Upper lobe of left lung (tissue), 4 donors: ENCODE data around the gene MIGA2.

ENCODE experiments used
- CTCF ChIP-seq, 6 experiments: fragments of 450-650 bp in 4 of 6; fragments of 200-600 bp in 2 of 6; sonication (generic) in 2 of 6; IDR thresholded peaks; one replicate each; pipeline ENCODE4 v1.5.1; 2016 to 2019; ENCODE audit warnings: antibody characterized with exemption in 6 of 6
- EP300 ChIP-seq, 4 donors: sonication (generic); formaldehyde crosslinking; IDR thresholded peaks; one replicate each; pipeline ENCODE4 v1.5.1; 2017; ENCODE audit warnings: antibody characterized with exemption in 4 of 4, control low read depth in 2 of 4

DNA sequence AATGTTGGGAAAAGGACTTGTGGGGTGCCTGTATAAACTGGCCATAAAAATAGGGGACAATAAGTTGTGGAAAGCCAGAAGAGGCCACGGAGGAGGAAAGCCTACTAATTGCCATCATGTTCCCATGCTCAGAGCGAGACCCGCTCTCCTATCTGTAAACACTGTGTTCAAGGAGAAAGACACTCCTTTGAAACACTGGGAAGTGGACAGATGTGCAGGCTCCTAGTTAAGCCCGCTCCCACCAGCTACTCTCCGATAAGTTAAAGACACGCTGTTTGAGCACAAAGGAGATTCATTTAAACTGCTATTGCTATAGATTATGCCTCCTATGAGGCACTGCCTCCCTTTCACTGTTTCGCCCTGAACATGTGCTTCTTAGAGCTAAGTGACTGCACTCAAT is 64.9 kb downstream of the MIGA2 start:
- TF ChIP-seq CTCF (IDR thresholded peaks at IDR 0.05) (no peak), EP300 (IDR thresholded peaks at IDR 0.05) (no peak)
